ENCODE measurements around the gene ZDHHC3.

ZDHHC3 gene

DNA sequence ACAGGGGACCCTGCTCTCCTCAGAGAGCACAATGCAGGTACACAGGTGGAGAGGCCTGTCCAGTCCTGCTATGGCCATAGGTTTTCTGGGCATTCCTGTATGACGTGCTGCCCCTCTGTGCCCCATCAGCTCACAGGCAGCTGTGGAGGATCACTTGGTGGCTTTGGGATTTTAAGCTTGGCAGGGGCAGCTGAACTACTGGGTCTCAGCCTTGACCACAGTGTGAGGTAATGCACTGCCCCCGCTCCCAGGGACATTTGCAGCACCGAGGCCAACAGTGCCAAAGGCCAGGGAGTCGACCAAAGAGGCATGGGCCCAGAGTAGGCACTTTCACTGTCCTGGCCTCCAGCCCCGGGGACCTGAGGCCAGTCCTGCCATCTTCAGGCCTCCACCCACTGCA is 46.2 kb downstream of the ZDHHC3 start:
- no peak for DNase-seq (ENCODE audit: low read depth)
- no peak overlapping the region for H3K4me3 ChIP-seq (ENCODE audit: low read depth, low read length)
- TF ChIP-seq, protein P1, sequence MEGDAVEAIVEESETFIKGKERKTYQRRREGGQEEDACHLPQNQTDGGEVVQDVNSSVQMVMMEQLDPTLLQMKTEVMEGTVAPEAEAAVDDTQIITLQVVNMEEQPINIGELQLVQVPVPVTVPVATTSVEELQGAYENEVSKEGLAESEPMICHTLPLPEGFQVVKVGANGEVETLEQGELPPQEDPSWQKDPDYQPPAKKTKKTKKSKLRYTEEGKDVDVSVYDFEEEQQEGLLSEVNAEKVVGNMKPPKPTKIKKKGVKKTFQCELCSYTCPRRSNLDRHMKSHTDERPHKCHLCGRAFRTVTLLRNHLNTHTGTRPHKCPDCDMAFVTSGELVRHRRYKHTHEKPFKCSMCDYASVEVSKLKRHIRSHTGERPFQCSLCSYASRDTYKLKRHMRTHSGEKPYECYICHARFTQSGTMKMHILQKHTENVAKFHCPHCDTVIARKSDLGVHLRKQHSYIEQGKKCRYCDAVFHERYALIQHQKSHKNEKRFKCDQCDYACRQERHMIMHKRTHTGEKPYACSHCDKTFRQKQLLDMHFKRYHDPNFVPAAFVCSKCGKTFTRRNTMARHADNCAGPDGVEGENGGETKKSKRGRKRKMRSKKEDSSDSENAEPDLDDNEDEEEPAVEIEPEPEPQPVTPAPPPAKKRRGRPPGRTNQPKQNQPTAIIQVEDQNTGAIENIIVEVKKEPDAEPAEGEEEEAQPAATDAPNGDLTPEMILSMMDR (conservative IDR thresholded peaks at IDR 0.05; ENCODE audit: low read depth, low read length) = no peak

DNA sequence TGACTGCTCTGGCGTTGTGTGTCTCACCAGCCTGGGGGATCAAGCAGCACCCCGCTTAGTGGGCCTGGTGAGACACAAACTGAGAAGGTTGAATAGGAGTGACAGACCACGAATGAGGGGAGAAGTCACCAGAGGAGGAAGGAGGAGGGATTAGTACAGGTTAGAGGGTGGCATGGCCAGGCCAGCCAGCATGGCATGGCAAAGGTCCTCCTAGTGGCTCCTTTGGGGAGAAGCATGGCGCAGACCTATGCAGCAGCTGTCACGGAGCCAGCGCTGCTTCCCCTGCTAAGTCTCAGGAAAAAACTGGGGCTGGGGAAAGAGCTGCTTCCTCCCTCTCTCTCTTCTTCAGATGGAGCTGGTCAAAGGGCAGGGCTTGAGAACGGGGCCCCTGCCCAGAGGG is 48.6 kb downstream of the ZDHHC3 start:
- no peak for DNase-seq (ENCODE audit: low read depth)
- TF ChIP-seq, protein P1 (conservative IDR thresholded peaks at IDR 0.05; ENCODE audit: low read depth, low read length) = peak; percentile 4
- no peak overlapping the region for H3K4me3 ChIP-seq (ENCODE audit: low read depth, low read length)

DNA sequence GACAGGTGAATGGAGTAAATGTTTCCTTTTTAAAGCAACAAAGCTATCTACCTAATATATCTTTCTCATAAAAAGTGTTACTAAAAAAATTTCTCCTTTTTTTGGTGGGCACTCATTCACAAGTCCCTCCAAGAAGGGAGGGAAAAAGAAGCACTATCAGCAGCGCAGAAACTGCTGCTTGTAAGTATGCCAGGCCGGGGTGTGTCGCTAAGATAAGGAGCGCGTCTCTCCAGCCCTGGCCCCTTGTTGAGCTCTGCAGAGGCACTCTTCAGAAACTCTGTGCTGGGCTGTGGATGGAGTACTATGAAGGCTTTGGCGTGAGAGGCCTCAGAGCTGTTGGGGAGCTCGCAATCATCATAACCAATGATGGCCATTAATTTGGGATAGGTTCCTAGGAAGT is 49.1 kb downstream of the ZDHHC3 start:
- H3K4me3 ChIP-seq (ENCODE audit: low read depth, low read length) = no peak overlapping the region
- TF ChIP-seq, protein P1 (conservative IDR thresholded peaks at IDR 0.05; ENCODE audit: low read depth, low read length) = no peak
- DNase-seq (ENCODE audit: low read depth) = no peak

DNA sequence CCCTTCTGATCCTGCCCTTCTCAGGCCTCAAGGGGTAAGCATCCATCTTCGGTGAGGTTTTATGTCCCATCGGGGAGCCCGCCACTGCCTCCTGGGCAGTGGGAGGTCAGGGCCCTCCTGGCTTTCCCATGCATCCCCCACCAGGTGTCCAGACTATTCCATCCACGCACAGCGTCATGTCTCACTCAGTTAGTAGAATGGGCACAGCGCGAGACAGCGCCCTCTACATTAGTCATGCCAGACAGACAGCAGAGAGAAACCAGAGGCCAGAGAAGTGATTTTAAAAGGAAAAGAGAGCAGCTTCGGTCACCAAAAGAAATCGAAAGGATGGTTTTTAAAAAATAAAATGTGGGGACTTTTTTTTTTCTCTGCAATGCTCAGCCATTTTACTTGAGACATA is 49.8 kb downstream of the ZDHHC3 start:
- TF ChIP-seq, protein P1 (conservative IDR thresholded peaks at IDR 0.05; ENCODE audit: low read depth, low read length) = no peak
- no peak for DNase-seq (ENCODE audit: low read depth)
- no peak overlapping the region for H3K4me3 ChIP-seq (ENCODE audit: low read depth, low read length)

DNA sequence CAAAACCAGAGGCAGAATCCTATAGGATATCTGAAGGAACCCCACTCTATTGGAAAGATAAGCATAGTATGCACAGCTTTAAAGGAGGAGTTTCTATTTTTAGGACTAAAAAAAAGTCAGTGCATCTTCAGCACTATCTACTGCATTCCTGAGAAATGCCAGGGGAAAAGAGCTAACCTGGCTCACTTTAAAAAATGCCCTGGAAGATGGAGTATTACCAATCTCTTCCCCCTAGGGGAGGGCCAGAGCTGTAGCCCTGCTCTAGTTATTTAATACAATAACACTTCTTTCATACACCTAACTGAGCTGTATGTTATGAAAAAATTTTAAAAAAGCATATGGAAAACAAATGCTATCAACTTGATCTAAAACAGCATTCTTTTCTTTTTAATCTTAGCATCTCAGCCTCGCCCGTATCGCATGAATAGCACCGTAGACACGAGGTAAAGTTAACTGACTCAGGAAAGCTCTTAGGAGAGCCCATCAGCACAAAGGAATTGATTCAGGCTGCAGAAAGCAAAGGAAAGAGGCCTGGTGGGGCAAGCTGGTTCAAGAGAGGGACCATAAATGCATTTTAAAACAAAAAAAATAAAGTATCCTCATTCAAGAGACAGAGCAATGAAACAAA is 51.4 kb downstream of the ZDHHC3 start:
- no peak for DNase-seq (ENCODE audit: low read depth)
- TF ChIP-seq, protein P1 (conservative IDR thresholded peaks at IDR 0.05; ENCODE audit: low read depth, low read length) = peak; percentile 8
- no peak overlapping the region for H3K4me3 ChIP-seq (ENCODE audit: low read depth, low read length)

DNA sequence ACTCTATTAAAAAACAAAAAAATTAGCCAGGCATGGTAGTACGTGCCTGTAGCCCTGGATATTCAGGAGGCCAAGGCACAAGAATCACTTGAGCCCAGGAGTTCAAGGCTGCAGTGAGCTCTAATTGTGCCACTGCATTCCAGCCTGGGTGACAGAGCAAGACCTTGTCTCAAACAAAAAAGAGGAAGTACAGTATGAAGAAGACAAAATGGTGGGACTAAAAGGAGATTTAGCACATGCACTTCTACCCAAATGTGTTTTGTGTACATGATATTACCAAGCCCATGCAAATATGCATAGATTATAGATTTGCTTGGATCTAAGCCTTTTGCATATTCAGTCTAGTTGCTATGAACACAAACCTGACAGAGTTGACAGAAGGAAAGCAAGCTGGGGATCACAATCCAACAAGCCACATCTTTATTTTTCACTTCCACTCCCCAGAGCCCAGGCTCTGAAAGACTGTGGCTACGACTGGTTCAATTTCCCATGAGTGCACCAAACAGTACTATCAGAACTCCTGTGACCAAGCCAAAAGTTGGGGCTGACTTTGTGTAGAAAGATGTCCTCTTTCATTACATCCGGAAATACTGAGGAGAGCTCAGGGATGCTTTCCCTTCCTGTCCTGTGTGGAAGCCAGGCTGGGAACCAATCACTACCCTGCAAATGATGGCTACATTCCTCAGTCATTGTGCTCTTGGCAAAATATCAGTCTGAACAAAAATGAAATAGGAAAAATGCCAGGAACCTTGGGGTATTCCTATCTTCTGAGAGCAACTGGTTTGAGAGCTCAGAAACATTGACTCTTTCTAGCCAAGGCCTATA is 52.1 kb downstream of the ZDHHC3 start:
- peak; percentile 64 for DNase-seq (ENCODE audit: low read depth)
- TF ChIP-seq, protein P1 (conservative IDR thresholded peaks at IDR 0.05; ENCODE audit: low read depth, low read length) = no peak
- no peak overlapping the region for H3K4me3 ChIP-seq (ENCODE audit: low read depth, low read length)
